NCI-H524 treated with DMSO at 0.1 percent for 48 hours (cell line): ENCODE data around the gene INPP5K.

ENCODE experiments used
- DNase-seq: peaks from one replicate; lab custom pipeline; 2025; lab: John Stamatoyannopoulos, UW

INPP5K gene

GRCh38 chr17:1505586-1505985 lies 10.8 kb downstream of the INPP5K start:
- no peak for DNase-seq

- DNase-seq: no peak
Measured at GRCh38 chr17:1504866-1505265, 11.5 kb downstream of the INPP5K start.

- DNase-seq: no peak
Measured at GRCh38 chr17:1503699-1504098, 12.7 kb downstream of the INPP5K start.

- no peak for DNase-seq
Measured at GRCh38 chr17:1498869-1499268, 17.5 kb downstream of the INPP5K start.

GRCh38 chr17:1498233-1498632 lies 18.2 kb downstream of the INPP5K start:
- no peak for DNase-seq

GRCh38 chr17:1497831-1498230 lies 18.6 kb downstream of the INPP5K start:
- no peak for DNase-seq

- no peak for DNase-seq
Measured at GRCh38 chr17:1496869-1497268, 19.5 kb downstream of the INPP5K start.

- no peak for DNase-seq
Measured at GRCh38 chr17:1495265-1495989, 21.0 kb downstream of the INPP5K start.

- no peak for DNase-seq
Measured at GRCh38 chr17:1494736-1495253, 21.6 kb downstream of the INPP5K start.

- DNase-seq: no peak
Measured at GRCh38 chr17:1494203-1494602, 22.2 kb downstream of the INPP5K start.

- DNase-seq: no peak
Measured at GRCh38 chr17:1493291-1493980, 23.0 kb downstream of the INPP5K start.

GRCh38 chr17:1492249-1493206 lies 23.9 kb downstream of the INPP5K start, which contains the start of gene MYO1C:
Gene MYO1C (minus strand): TSS chr17:1492686. CDS start chr17:1492487, 199 bp downstream.
- no peak for DNase-seq

GRCh38 chr17:1491443-1492248 lies 24.8 kb downstream of the INPP5K start:
- DNase-seq: no peak

GRCh38 chr17:1490643-1491442 lies 25.6 kb downstream of the INPP5K start:
- DNase-seq: no peak

GRCh38 chr17:1488826-1489270 lies 27.6 kb downstream of the INPP5K start:
- DNase-seq: no peak

- no peak for DNase-seq
Measured at GRCh38 chr17:1487939-1488825, 28.2 kb downstream of the INPP5K start.

GRCh38 chr17:1486802-1487695 lies 29.4 kb downstream of the INPP5K start:
- DNase-seq: no peak
